Neural crest cell (in vitro differentiated cells): ENCODE measurements around the gene FOXC2. TPM values are rescaled to one million over a fixed set of nuclear protein-coding genes. Genes with fewer than 3 reads are reported as not detected.

ENCODE experiments used
- DNase-seq: peaks from one replicate; pipeline ENCODE4 v3.0.0; 2021; ENCODE audit warnings: low read depth, mixed read lengths, low spot score
- H3K27ac Mint-ChIP-seq: one replicate; pipeline ENCODE4 v1.8.0; 2021; ENCODE audit warnings: mild to moderate bottlenecking, mixed read lengths; ENCODE audit not compliant: unreplicated experiment
- H3K27me3 Mint-ChIP-seq: 2 replicates; pipeline ENCODE4 v1.8.0; 2021; ENCODE audit warnings: low read depth, mild to moderate bottlenecking, mixed read lengths
- H3K36me3 Mint-ChIP-seq: 2 replicates; pipeline ENCODE4 v1.8.0; 2021; ENCODE audit warnings: low read depth, mild to moderate bottlenecking, mixed read lengths
- H3K4me1 Mint-ChIP-seq: 2 replicates; pipeline ENCODE4 v1.8.0; 2021; ENCODE audit warnings: mixed read lengths
- H3K4me3 Mint-ChIP-seq: one replicate; pipeline ENCODE4 v1.8.0; 2021; ENCODE audit warnings: mild to moderate bottlenecking, mixed read lengths
- H3K9me3 Mint-ChIP-seq: 2 replicates; pipeline ENCODE4 v1.8.0; 2021; ENCODE audit warnings: mixed read lengths
- CTCF ChIP-seq: fragments of 200-600 bp; sonication (generic); conservative IDR thresholded peaks from 2 replicates; pipeline ENCODE4 v1.5.0; 2021; ENCODE audit warnings: antibody characterized with exemption, mild to moderate bottlenecking
- total RNA-seq: library from RNA; stranded (reverse); gene quantifications from 2 replicates; pipeline ENCODE4 v1.2.1, GENCODE V29; 2021

The FOXC2 gene
- total RNA-seq, 1 donor from 2014 or later, result not detected

GRCh38 chr16:86576591-86577313 is 10.1 kb downstream of the FOXC2 start:
- H3K9me3 Mint-ChIP-seq, result no peaks in the 10 kb centered on the region
- H3K36me3 Mint-ChIP-seq, result no peaks in the 10 kb centered on the region
- no peak for TF ChIP-seq CTCF
- H3K27me3 Mint-ChIP-seq, result peaks cover 97% of the 10 kb centered on the region
- peaks cover 25% of the 10 kb centered on the region for H3K4me1 Mint-ChIP-seq
- H3K4me3 Mint-ChIP-seq, result peak overlapping the region; percentile 89
- H3K27ac Mint-ChIP-seq, result no peak overlapping the region
- no peak for DNase-seq

- DNase-seq, result no peak
- no peak overlapping the region for H3K27ac Mint-ChIP-seq
- no peaks in the 10 kb centered on the region for H3K9me3 Mint-ChIP-seq
- peaks cover 97% of the 10 kb centered on the region for H3K27me3 Mint-ChIP-seq
- H3K4me1 Mint-ChIP-seq, result peaks cover 25% of the 10 kb centered on the region
- peak overlapping the region; percentile 56 for H3K4me3 Mint-ChIP-seq
- H3K36me3 Mint-ChIP-seq, result no peaks in the 10 kb centered on the region
- no peak for TF ChIP-seq CTCF
These were observed 10.8 kb downstream of the FOXC2 start for GRCh38 chr16:86577314-86577971.

GRCh38 chr16:86578061-86578599 is 11.5 kb downstream of the FOXC2 start, which contains the start of gene FOXL1:
Gene FOXL1 (plus strand): TSS chr16:86578549. CDS start chr16:86578724, 175 bp downstream.
- no peak for DNase-seq
- Mint-ChIP-seq H3K4me1 (peaks cover 25% of the 10 kb centered on the region), H3K27me3 (peaks cover 94% of the 10 kb centered on the region), H3K27ac (peak within 1 kb of the TSS; percentile 57), H3K9me3 (no peaks in the 10 kb centered on the region), H3K4me3 (peak within 1 kb of the TSS; percentile 80), H3K36me3 (no peaks in the 10 kb centered on the region)
- TF ChIP-seq CTCF, result no peak

GRCh38 chr16:86578611-86579267 is 12.1 kb downstream of the FOXC2 start:
- peak; percentile 24 for DNase-seq
- H3K4me1 Mint-ChIP-seq, result peaks cover 25% of the 10 kb centered on the region
- peaks cover 94% of the 10 kb centered on the region for H3K27me3 Mint-ChIP-seq
- H3K9me3 Mint-ChIP-seq, result no peaks in the 10 kb centered on the region
- peak overlapping the region; percentile 80 for H3K4me3 Mint-ChIP-seq
- H3K27ac Mint-ChIP-seq, result peak overlapping the region; percentile 57
- no peaks in the 10 kb centered on the region for H3K36me3 Mint-ChIP-seq
- TF ChIP-seq CTCF, result no peak

DNA sequence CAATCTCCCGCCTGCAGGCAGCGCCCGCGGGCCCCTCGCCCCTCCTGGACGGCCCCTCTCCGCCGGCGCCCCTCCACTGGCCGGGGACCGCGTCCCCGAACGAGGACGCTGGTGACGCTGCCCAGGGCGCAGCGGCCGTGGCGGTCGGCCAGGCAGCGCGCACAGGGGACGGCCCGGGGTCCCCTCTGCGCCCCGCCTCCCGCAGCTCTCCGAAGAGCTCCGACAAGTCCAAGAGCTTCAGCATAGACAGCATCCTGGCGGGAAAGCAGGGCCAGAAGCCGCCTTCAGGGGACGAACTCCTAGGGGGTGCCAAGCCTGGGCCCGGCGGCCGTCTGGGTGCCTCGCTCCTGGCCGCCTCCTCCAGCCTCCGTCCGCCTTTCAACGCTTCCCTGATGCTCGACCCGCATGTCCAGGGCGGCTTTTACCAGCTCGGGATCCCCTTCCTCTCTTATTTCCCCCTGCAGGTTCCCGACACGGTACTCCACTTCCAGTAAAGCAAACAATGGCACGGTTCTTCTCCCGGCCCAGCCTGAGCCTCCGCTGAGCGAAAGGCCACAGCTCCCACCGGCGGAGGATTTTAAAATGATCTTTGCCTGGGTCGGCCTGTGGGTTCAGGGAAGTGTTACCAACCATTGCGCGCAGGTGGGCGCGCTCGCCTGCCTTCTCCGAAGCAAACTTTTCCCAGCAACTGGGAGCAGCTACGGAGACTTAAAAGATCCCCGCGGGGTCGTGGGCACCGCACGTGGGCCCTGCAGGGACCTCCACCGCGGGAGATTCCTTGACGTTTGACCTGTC is 12.8 kb downstream of the FOXC2 start:
- H3K36me3 Mint-ChIP-seq, result no peaks in the 10 kb centered on the region
- peak overlapping the region; percentile 88 for H3K4me3 Mint-ChIP-seq
- TF ChIP-seq CTCF, result no peak
- no peak overlapping the region for H3K27ac Mint-ChIP-seq
- H3K4me1 Mint-ChIP-seq, result peaks cover 25% of the 10 kb centered on the region
- H3K9me3 Mint-ChIP-seq, result no peaks in the 10 kb centered on the region
- no peak for DNase-seq
- H3K27me3 Mint-ChIP-seq, result peaks cover 89% of the 10 kb centered on the region
